ENCODE results near the gene MACROD2. TPM values are rescaled to one million over a fixed set of nuclear protein-coding genes. Genes with fewer than 3 reads are reported as not detected.

The MACROD2 gene
- polyA plus RNA-seq, 1 donor from 2014 or later = 23.2 TPM

DNA sequence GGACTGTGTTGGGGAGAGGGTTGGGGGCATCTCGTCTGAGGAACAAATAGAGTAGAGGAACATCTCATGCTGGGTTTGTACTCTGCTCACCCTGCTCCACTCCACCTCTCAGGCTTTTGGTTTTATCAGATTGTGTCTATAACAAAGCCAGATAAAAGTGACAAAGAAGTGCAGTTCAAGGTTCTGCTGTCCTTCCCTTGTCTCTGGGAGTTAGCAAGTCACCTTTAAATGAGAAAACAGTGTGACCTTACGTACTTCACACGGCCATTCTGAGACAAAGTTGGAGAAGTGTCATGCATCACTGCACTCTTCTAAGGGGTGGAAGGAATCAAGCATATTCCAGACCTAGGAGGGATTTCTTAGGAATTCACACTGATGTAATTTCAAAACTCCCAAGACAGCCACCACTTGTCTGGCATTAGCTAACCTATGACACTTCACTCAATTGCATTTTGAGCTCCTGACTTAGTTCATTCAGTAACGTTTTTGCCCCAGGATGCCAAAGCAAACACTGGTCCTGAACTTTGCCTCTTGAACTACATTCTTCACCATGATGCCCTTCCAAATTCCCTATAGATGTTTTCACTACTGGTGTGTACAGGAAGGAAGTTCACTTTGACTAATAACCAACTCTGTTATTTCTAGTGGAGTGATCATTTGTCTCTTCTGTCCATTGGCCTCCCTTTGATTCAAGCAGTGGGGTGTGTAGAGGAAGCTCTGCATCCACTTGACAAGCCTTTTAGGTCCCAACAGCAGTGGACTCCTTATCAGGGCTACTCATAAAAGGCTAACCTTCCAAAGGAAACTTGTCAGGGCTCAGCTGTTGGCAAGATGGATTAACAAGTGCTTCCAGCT lies 989.7 kb downstream of the MACROD2 start:
- H3K4me2 ChIP-seq (ENCODE audit: low read length) = no peak overlapping the region
- H3K9ac ChIP-seq (ENCODE audit: low read length) = no peak overlapping the region
- H2AFZ ChIP-seq (ENCODE audit: low read depth, low read length) = no peak overlapping the region
- TF ChIP-seq MXI1 (conservative IDR thresholded peaks at IDR 0.05; ENCODE audit: poor library complexity, severe bottlenecking) = no peak
- TF ChIP-seq CTCF (IDR thresholded peaks at IDR 0.05; ENCODE audit: poor library complexity, severe bottlenecking) = no peak
- TF ChIP-seq POLR2AphosphoS5 (IDR thresholded peaks at IDR 0.05) = no peak
- TF ChIP-seq TAF1 (IDR thresholded peaks at IDR 0.05; ENCODE audit: low read depth) = no peak
- TF ChIP-seq SMC3 (conservative IDR thresholded peaks at IDR 0.05; ENCODE audit: poor library complexity) = no peak
- TF ChIP-seq RAD21 (conservative IDR thresholded peaks at IDR 0.05) = no peak
- TF ChIP-seq REST (IDR thresholded peaks at IDR 0.05; ENCODE audit: borderline replicate concordance) = no peak
- TF ChIP-seq EP300 (conservative IDR thresholded peaks at IDR 0.05; ENCODE audit: poor library complexity, severe bottlenecking) = no peak
- TF ChIP-seq EZH2 (IDR thresholded peaks at IDR 0.05; ENCODE audit: borderline replicate concordance, insufficient read depth, low read length, poor library complexity, severe bottlenecking) = no peak
- no peaks in the 10 kb centered on the region for H3K27me3 ChIP-seq (ENCODE audit: insufficient read depth, low read depth, low read length)
- peaks cover 2% of the 10 kb centered on the region for H3K9me3 ChIP-seq (ENCODE audit: low read length)
- no peaks in the 10 kb centered on the region for H3K79me2 ChIP-seq (replicated peaks; ENCODE audit: insufficient read depth, low read length)
- no peaks in the 10 kb centered on the region for H3K36me3 ChIP-seq (ENCODE audit: insufficient read depth, low read length)
- no peak overlapping the region for H3K4me3 ChIP-seq (ENCODE audit: low read length)
- H3K9me2 ChIP-seq (ENCODE audit: insufficient read depth, low read length) = no peaks in the 10 kb centered on the region
- H3F3A ChIP-seq (ENCODE audit: insufficient read depth, low read length, poor library complexity, severe bottlenecking) = no peaks in the 10 kb centered on the region
- H4K20me1 ChIP-seq (ENCODE audit: insufficient read depth) = no peaks in the 10 kb centered on the region
- H3K27ac ChIP-seq (ENCODE audit: low read length) = no peak overlapping the region

DNA sequence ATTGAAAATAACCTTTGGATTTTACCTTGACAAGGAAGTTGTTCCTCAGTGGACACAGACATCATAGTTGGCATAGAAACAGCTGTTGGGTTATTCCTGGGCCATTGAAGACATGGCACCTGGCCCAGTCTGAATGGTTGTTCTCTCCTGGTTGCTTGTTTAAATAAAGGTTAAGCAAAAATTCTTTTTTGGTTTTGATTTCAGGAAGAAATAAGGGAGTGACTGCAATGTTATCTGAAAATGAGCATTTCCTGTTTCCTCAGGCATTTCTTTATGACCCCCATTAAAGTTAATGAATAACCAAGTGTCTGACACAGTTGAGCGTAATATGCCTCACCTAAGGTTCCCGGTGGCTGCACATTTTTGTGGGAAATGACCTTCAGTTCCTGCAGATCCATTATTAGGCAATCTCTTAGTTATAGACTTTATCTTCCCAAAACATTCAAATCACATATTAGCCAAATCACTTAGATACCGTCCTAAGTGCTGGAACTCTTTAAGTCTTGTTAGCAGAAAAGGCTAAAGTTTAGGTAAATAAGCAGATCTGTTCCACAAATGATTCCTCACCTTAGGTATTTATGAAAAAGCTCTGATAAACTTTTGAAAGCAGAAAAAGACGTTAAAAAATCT lies 990.8 kb downstream of the MACROD2 start:
- Histone ChIP-seq H2AFZ (ENCODE audit: low read depth, low read length) (no peak overlapping the region), H3K4me3 (ENCODE audit: low read length) (no peak overlapping the region), H3K27me3 (ENCODE audit: insufficient read depth, low read depth, low read length) (no peaks in the 10 kb centered on the region), H3K79me2 (replicated peaks; ENCODE audit: insufficient read depth, low read length) (no peaks in the 10 kb centered on the region), H3F3A (ENCODE audit: insufficient read depth, low read length, poor library complexity, severe bottlenecking) (no peaks in the 10 kb centered on the region), H3K4me2 (ENCODE audit: low read length) (no peak overlapping the region), H3K9me2 (ENCODE audit: insufficient read depth, low read length) (no peaks in the 10 kb centered on the region), H3K9ac (ENCODE audit: low read length) (no peak overlapping the region), H3K9me3 (ENCODE audit: low read length) (peaks cover 2% of the 10 kb centered on the region), H3K36me3 (ENCODE audit: insufficient read depth, low read length) (no peaks in the 10 kb centered on the region), H4K20me1 (ENCODE audit: insufficient read depth) (no peaks in the 10 kb centered on the region), H3K27ac (ENCODE audit: low read length) (no peak overlapping the region)
- TF ChIP-seq REST (IDR thresholded peaks at IDR 0.05; ENCODE audit: borderline replicate concordance) = no peak
- TF ChIP-seq EP300 (conservative IDR thresholded peaks at IDR 0.05; ENCODE audit: poor library complexity, severe bottlenecking) = no peak
- no peak for TF ChIP-seq POLR2AphosphoS5 (IDR thresholded peaks at IDR 0.05)
- TF ChIP-seq MXI1 (conservative IDR thresholded peaks at IDR 0.05; ENCODE audit: poor library complexity, severe bottlenecking) = no peak
- no peak for TF ChIP-seq TAF1 (IDR thresholded peaks at IDR 0.05; ENCODE audit: low read depth)
- TF ChIP-seq RAD21 (conservative IDR thresholded peaks at IDR 0.05) = no peak
- no peak for TF ChIP-seq SMC3 (conservative IDR thresholded peaks at IDR 0.05; ENCODE audit: poor library complexity)
